Body of pancreas (tissue), 4 donors: ENCODE results near the gene KRTAP4-12.

ENCODE experiments used
- POLR2A ChIP-seq, 3 donors: fragments of 450-650 bp; IDR thresholded peaks; one replicate each; pipeline ENCODE4 v1.6.1; 2016; ENCODE audit warnings: antibody characterized with exemption in 3 of 3, mild to moderate bottlenecking in 2 of 3
- TF ChIP-seq, protein P1 (sequence below), 7 experiments: fragments of 450-650 bp in 4 of 7; fragments of 200-600 bp in 3 of 7; sonication (generic) in 3 of 7; IDR thresholded peaks; one replicate each; pipeline ENCODE4 v1.5.1; 2016 to 2019; ENCODE audit warnings: antibody characterized with exemption in 7 of 7

DNA sequence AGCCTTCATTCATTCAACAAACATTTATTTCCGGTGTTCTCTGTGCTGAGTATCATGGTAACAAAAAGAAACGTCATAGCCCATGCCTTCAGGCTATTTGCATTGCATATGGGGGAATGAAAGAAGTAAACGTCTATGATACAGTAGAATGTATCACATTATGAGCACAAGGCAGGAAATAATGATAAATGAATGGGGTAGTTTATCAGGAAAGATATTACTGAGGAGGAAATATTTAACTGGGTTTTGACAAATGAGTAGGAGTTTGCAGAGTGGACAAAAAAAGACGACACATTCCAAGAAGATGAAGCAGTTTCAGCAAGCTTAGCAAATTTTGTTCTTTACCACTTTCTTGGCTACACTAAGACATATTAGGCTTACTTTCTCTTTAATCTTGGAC is 41.4 kb downstream of the KRTAP4-12 start:
- no peak for TF ChIP-seq POLR2A (IDR thresholded peaks at IDR 0.05)
- TF ChIP-seq, protein P1, sequence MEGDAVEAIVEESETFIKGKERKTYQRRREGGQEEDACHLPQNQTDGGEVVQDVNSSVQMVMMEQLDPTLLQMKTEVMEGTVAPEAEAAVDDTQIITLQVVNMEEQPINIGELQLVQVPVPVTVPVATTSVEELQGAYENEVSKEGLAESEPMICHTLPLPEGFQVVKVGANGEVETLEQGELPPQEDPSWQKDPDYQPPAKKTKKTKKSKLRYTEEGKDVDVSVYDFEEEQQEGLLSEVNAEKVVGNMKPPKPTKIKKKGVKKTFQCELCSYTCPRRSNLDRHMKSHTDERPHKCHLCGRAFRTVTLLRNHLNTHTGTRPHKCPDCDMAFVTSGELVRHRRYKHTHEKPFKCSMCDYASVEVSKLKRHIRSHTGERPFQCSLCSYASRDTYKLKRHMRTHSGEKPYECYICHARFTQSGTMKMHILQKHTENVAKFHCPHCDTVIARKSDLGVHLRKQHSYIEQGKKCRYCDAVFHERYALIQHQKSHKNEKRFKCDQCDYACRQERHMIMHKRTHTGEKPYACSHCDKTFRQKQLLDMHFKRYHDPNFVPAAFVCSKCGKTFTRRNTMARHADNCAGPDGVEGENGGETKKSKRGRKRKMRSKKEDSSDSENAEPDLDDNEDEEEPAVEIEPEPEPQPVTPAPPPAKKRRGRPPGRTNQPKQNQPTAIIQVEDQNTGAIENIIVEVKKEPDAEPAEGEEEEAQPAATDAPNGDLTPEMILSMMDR (IDR thresholded peaks at IDR 0.05): no peak
